HUES48 (cell line): ENCODE measurements around the gene EGFLAM.

Experiments used
- H3K27ac ChIP-seq: one replicate; pipeline ENCODE4 v1.7.0; 2013; ENCODE audit warnings: low read depth, low read length, inconsistent platforms
- H3K27me3 ChIP-seq: 2 replicates; pipeline ENCODE4 v1.6.1; 2013; ENCODE audit warnings: mild to moderate bottlenecking, low read length; ENCODE audit not compliant: control insufficient read depth, insufficient read depth
- H3K36me3 ChIP-seq: 2 replicates; pipeline ENCODE4 v1.6.1; 2013; ENCODE audit warnings: low read length; ENCODE audit not compliant: control insufficient read depth, insufficient read depth
- H3K4me1 ChIP-seq: 2 replicates; pipeline ENCODE4 v1.6.1; 2013; ENCODE audit warnings: mild to moderate bottlenecking, low read length; ENCODE audit not compliant: control insufficient read depth, insufficient read depth
- H3K4me3 ChIP-seq: 2 replicates; pipeline ENCODE4 v1.5.1; 2013; ENCODE audit warnings: mild to moderate bottlenecking, low read depth, low read length
- H3K9ac ChIP-seq: 2 replicates; pipeline ENCODE4 v1.6.1; 2013; ENCODE audit warnings: mild to moderate bottlenecking, low read depth, low read length, moderate library complexity
- H3K9me3 ChIP-seq: 2 replicates; pipeline ENCODE4 v1.6.1; 2013; ENCODE audit warnings: low read length; ENCODE audit not compliant: control insufficient read depth, insufficient read depth

Gene EGFLAM

DNA sequence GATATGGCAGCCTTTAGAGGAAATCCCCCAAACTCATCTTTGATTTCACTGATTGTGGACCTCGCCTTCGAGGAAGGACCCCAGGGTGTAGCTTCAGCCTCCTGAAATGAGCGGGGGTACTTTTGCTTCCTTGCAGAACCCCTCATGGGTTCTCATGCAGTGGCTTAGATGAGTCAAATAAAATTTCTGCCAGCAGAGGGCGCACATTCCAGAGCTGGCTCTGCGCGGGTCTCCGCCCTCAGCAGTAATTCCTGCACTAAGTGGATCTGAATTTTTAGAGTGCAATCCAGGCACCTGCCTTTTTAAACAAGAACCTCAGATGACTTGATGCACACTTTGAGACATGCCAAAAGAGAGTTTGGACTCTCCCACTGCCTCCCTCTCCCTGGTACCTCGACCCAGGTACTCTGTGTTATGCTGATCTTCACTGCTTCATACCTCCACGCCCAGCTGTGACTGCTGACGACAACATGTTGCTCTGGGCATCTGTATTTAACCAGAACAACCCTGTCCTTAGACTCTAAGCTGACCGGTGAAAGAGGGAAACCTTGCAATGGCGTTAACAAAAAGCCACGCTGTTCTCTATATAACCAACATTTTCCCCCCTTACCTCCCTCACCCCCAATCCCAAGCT, 7.3 kb downstream of the EGFLAM start:
- no peaks in the 10 kb centered on the region for H3K36me3 ChIP-seq
- H3K4me1 ChIP-seq = peaks cover 3% of the 10 kb centered on the region; the same call in 1 of the 2 replicates
- peak overlapping the region; percentile 36; the same call in 1 of the 2 replicates for H3K4me3 ChIP-seq
- no peak overlapping the region for H3K9ac ChIP-seq
- H3K27ac ChIP-seq = no peak overlapping the region
- peaks cover 49% of the 10 kb centered on the region for H3K27me3 ChIP-seq
- no peaks in the 10 kb centered on the region for H3K9me3 ChIP-seq

GRCh38 chr5:38267372-38267771, 9.0 kb downstream of the EGFLAM start:
- H3K36me3 ChIP-seq = no peaks in the 10 kb centered on the region
- H3K27me3 ChIP-seq = peaks cover 32% of the 10 kb centered on the region
- no peak overlapping the region for H3K27ac ChIP-seq
- no peak overlapping the region for H3K4me3 ChIP-seq
- no peaks in the 10 kb centered on the region for H3K9me3 ChIP-seq
- H3K9ac ChIP-seq = no peak overlapping the region
- peaks cover 3% of the 10 kb centered on the region; the same call in 1 of the 2 replicates for H3K4me1 ChIP-seq

GRCh38 chr5:38273626-38274025, 15.3 kb downstream of the EGFLAM start:
- Histone ChIP-seq H3K9ac (no peak overlapping the region), H3K27me3 (no peaks in the 10 kb centered on the region), H3K27ac (no peak overlapping the region), H3K4me3 (no peak overlapping the region), H3K4me1 (no peaks in the 10 kb centered on the region), H3K9me3 (peaks cover 3% of the 10 kb centered on the region; the same call in 1 of the 2 replicates), H3K36me3 (no peaks in the 10 kb centered on the region)

DNA sequence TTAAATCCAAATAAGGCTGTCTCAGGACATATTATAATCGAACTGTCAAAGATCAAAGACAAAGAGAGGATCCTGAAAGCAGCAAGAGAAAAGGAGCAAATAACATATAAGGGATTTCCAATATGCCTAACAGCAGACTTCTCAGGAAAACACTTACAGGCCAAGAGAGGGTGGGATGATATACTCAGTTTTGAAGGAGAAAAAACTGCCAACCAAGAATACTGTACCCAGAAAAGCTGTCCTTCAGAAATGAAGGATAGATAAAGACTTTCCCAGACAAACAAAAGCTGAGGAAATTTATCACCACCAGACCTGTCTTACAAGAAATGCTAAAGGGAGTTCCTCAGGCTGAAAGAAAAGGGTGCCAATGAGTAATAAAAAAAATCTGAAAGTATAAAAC, 16.0 kb downstream of the EGFLAM start:
- no peaks in the 10 kb centered on the region for H3K4me1 ChIP-seq
- H3K27me3 ChIP-seq = no peaks in the 10 kb centered on the region
- peaks cover 3% of the 10 kb centered on the region; the same call in 1 of the 2 replicates for H3K9me3 ChIP-seq
- no peak overlapping the region for H3K4me3 ChIP-seq
- H3K27ac ChIP-seq = no peak overlapping the region
- H3K36me3 ChIP-seq = no peaks in the 10 kb centered on the region
- H3K9ac ChIP-seq = no peak overlapping the region

DNA sequence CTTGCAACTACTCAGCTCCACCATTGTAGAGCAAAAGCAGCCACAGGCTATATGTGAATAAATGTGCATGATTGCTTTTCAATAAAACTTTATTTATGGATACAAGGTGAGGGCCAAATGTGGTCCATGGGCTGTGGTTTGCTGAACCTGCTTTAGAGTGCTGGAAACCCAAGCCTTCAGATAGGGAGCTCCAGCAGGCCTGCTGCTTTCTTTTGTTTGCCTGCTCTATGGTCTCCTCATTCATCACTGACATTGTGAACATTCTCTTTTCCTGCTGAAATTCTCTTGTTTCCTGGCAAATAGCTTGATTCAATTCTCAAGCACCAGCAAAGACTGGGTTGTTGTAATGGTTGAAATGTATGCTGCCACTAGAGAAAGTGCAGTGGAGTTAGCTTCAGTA, 26.0 kb downstream of the EGFLAM start:
- Histone ChIP-seq H3K9me3 (no peaks in the 10 kb centered on the region), H3K36me3 (no peaks in the 10 kb centered on the region), H3K27ac (no peak overlapping the region), H3K27me3 (no peaks in the 10 kb centered on the region; the same call in 1 of the 2 replicates), H3K9ac (no peak overlapping the region), H3K4me3 (no peak overlapping the region), H3K4me1 (peaks cover 6% of the 10 kb centered on the region)

DNA sequence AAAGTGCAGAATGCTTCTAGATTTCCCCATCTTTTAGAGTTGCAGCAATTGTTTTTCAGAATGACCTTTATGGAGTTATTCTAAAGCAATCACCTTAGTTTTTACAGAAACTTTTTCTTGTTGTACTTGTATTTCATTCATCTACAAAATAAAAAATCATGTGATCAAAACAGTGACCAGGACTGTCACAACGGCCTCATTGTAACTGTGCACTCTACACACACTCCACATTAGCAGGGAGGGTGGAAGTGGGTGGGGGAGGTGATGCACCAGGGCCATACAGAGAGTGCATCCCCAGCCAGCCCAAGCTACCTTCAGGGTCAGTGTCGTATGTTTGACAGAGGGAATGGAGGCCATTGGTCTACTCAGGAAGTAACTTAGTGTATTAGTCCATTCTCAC, 26.9 kb downstream of the EGFLAM start:
- Histone ChIP-seq H3K9me3 (no peaks in the 10 kb centered on the region), H3K27ac (no peak overlapping the region), H3K4me1 (peaks cover 6% of the 10 kb centered on the region), H3K4me3 (no peak overlapping the region), H3K27me3 (no peaks in the 10 kb centered on the region; the same call in 1 of the 2 replicates), H3K36me3 (no peaks in the 10 kb centered on the region), H3K9ac (no peak overlapping the region)

DNA sequence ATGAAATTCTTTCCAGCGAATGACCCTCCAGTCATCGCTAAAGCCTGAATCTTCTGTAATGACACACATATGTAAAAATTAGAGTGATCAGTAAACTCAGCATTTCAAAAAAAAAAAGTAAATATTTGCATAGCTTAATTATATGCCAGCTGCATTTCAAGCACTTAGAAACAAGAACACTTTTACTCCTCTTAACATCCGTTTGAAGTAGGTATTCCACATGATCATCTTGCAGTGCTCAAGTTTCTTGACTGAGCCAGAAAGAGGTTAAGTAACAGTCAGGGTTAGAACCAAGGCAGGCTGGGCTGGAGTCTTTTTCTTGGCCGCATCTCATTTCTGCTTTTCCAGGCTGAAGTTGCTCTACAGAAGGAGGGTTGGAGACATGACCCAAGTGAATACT, 27.6 kb downstream of the EGFLAM start:
- no peak overlapping the region for H3K27ac ChIP-seq
- no peak overlapping the region for H3K9ac ChIP-seq
- no peaks in the 10 kb centered on the region for H3K9me3 ChIP-seq
- no peaks in the 10 kb centered on the region for H3K36me3 ChIP-seq
- no peak overlapping the region for H3K4me3 ChIP-seq
- H3K27me3 ChIP-seq = no peaks in the 10 kb centered on the region; the same call in 1 of the 2 replicates
- peaks cover 3% of the 10 kb centered on the region for H3K4me1 ChIP-seq

- H3K4me1 ChIP-seq = peaks cover 3% of the 10 kb centered on the region
- no peak overlapping the region for H3K4me3 ChIP-seq
- no peaks in the 10 kb centered on the region for H3K36me3 ChIP-seq
- H3K27me3 ChIP-seq = no peaks in the 10 kb centered on the region; the same call in 1 of the 2 replicates
- H3K9me3 ChIP-seq = no peaks in the 10 kb centered on the region
- H3K9ac ChIP-seq = no peak overlapping the region
- no peak overlapping the region for H3K27ac ChIP-seq
Measured at GRCh38 chr5:38287124-38287523, 28.8 kb downstream of the EGFLAM start.

GRCh38 chr5:38289457-38289856, 31.1 kb downstream of the EGFLAM start:
- no peak overlapping the region for H3K27ac ChIP-seq
- no peaks in the 10 kb centered on the region; the same call in none of the 2 replicates for H3K4me1 ChIP-seq
- no peaks in the 10 kb centered on the region; the same call in 1 of the 2 replicates for H3K27me3 ChIP-seq
- no peaks in the 10 kb centered on the region for H3K36me3 ChIP-seq
- no peak overlapping the region for H3K9ac ChIP-seq
- no peak overlapping the region for H3K4me3 ChIP-seq
- H3K9me3 ChIP-seq = no peaks in the 10 kb centered on the region

- no peaks in the 10 kb centered on the region for H3K4me1 ChIP-seq
- no peak overlapping the region for H3K27ac ChIP-seq
- H3K27me3 ChIP-seq = no peaks in the 10 kb centered on the region; the same call in 1 of the 2 replicates
- H3K4me3 ChIP-seq = no peak overlapping the region
- no peaks in the 10 kb centered on the region for H3K36me3 ChIP-seq
- no peak overlapping the region for H3K9ac ChIP-seq
- no peaks in the 10 kb centered on the region for H3K9me3 ChIP-seq
Measured at GRCh38 chr5:38290028-38290653, 31.8 kb downstream of the EGFLAM start.

DNA sequence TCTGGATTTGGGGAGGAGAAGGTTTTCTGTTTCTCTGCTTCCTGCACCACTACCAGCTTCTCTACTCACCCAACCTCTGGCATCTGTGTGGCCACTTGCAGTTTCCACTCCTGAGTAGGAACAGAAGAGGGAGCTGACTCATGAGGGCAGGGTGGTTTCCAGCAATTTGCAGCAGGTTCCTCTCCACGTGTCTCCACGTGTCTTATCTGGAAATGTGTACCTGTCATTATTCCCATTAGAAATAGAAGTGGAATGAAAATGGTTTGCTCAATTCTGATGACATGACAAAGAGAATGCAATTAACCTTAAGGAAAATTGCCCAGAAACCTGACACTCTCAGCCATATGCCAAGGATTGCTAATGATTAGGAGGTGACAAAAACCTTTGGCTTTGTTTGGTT, 33.0 kb downstream of the EGFLAM start:
- H3K9me3 ChIP-seq = no peaks in the 10 kb centered on the region
- H3K4me1 ChIP-seq = no peaks in the 10 kb centered on the region
- H3K27me3 ChIP-seq = no peaks in the 10 kb centered on the region; the same call in 1 of the 2 replicates
- no peak overlapping the region for H3K27ac ChIP-seq
- no peaks in the 10 kb centered on the region for H3K36me3 ChIP-seq
- no peak overlapping the region for H3K4me3 ChIP-seq
- no peak overlapping the region for H3K9ac ChIP-seq
